HG02840 (cell line): ENCODE data around the gene SHH.

Source experiments
- ATAC-seq: cut with Tn5 transposase; IDR thresholded peaks from one replicate; pipeline ENCODE4 v1.9.1; 2021; ENCODE audit warnings: mild to moderate bottlenecking, moderate library complexity, moderate number of reproducible peaks; ENCODE audit not compliant: unreplicated experiment, low FRiP score

The SHH gene

DNA sequence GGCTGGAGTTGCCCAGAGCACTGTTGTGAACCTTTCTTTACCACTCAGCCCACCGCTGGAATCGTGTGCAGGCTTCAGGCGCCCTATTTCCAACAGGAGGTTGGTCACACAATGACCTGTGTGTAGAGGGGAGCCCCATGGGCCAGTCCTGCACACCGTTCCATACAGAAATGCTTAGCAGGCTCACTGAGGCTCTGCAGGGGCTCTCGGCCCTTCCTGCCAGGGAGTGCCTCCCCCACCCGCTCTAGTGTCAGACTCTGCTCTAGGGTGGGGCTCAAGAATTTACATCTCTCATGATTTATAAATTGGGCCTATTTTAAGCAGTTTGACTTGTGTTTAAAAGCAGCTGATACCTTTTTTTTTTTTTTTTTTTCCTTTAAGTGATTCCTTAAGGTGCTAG is 42.0 kb downstream of the SHH start:
- no peak for ATAC-seq

DNA sequence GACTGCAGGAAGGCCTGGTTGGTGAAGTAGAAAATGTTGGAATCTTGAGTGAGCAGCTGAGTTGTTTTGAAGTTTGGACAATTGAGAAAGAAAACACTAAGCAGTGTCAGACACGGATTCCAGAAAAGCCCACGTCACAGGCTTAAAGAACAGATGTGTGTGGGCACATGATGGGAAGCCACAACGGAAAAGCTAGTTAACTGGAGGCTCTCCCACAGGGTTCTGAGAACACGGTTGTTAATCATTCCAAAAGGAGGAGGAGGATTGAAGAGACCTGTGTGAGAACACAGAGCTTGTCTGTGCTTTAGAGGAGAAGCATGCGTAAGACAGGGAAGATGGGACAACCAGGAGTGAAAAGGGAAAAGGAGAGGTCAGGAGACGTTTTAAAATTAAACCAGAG is 42.6 kb downstream of the SHH start:
- no peak for ATAC-seq

DNA sequence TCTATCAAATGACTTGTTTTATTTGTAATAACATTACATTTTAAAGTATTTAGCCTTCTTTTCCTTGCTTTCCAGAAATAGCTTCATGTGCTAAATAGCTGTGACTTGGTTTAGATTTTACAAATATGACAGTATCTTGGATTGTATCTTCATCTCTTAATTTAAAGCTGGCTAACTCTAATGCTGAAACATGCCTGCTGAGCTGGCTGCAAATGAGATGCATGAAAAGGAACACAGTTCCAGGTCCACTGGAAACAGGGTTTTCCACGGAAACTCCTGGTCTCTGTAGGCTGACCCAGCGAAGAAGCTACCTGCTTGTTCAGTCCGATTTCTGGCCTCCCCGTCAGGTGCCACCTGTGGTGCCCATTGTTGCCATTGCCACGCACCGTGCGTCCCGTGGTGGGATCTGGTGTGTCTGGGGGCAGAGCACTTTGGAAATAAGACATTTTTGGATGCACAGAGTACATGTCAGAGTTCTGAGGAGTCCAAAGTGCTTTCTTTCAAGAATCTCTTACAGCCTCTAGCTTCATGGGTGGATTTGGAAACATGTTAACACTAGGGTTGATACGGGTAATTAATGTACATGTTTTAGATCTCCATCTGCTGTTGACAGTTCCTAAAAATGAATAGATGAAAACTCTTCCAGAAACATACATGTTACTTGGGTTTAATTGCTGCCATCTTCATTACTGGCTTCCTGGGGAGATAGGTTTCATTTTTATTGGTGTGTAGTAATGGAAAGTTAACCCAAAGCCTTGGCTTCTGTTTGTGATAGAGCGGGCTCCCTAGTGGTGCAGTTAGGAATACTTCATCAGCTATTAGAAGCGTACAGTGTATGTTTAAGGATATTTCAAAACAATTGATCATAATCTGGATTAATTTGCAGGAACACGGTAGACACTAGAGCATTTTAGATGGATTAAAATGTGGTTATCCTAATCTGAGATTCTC is 45.0 kb downstream of the SHH start:
- no peak for ATAC-seq

DNA sequence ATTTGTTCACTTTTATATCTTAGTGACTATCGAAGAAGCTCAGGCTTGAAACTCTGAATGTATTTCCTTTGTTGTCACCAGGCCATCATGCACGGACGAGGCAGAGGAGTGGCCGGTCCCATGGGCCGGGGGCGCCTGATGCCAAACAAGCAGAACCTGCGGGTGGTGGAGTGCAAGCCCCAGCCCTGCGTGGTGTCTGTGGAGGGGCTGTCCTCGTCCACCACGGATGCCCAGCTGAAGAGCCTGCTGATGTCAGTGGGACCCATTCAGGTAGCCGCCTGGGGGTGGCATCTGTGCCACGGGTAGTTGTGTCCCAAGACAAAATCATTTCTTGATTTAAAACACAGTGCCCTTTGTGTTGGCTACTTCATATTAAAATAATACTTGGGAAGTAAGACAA is 45.9 kb downstream of the SHH start:
- no peak for ATAC-seq

GRCh38 chr7:155765458-155765857 is 46.8 kb downstream of the SHH start:
- no peak for ATAC-seq

DNA sequence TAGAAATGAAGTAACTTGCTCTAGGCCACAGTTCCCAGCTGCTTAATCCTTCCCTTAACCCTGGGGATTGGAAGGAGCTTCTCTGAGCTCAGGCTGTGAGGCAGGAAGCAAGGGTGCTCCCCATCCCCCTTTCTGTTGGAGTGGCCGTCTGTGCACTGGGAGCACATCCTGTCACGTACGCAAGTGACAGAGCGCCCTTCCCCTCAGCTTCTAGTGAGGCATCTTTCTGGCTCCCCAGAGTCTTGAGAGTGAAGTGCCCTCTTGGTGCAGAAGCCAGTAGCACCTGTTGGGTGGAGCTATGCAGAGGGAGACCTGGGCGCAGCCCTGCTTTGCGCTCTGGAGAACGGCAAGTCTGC is 47.8 kb downstream of the SHH start:
- peak; percentile 31 for ATAC-seq

DNA sequence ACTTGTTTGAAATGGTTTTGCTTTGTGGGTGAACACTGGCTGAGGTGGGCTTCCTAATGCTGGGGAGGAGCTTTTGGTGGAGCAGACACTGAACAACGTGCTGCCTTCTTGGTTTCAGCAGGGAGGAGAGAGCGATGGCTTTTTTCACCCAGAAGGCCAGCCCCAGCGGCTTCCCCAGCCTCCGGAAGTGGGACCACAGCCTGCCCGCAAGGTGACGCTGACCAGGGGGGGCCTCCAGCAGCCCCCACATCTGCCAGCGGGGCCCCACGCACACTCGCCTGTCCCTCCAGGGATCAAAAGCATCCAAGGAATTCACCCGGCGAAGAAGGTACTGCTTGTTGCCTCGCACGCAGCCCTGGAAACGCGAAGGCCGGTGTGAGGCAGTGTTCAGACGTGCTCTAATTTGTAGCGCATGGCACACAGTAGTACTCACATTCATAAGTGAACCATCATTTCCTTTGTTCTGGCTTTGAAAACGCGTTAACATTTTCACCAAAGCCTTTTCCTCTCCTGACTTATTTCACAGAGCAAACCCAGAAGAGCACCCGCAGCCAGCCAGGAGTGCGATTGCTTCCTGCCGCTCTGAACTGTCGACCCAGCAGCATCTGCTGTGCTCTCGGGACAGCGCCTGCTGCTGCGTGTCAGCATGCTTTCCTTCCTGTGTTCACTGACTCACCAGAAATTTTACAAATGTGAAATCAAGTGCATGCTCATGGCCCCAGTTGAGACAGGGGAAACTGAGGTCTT is 48.4 kb downstream of the SHH start:
- ATAC-seq, result peak; percentile 51

DNA sequence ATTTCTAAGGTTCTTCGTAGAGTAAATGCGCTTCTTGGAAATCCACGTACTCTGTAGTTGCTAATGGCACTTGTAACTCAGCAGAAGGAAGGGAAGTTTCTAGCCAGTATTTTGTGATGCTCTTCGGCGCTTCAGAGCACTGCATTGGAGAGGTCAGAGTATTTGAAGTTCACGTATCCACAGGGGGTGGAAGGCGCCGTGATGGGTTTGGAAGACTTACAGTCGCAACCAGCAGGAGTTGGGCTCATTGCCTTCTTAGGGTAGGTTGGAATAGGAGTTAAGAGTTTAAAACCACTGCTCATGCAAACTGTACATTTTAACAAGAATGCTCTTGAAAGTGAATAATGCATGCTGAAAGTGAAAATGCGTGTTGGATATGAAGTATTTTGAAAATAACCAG is 49.1 kb downstream of the SHH start:
- ATAC-seq, result no peak

GRCh38 chr7:155762655-155763054 is 49.6 kb downstream of the SHH start:
- no peak for ATAC-seq

- no peak for ATAC-seq
These were observed 50.2 kb downstream of the SHH start for GRCh38 chr7:155762036-155762435.

DNA sequence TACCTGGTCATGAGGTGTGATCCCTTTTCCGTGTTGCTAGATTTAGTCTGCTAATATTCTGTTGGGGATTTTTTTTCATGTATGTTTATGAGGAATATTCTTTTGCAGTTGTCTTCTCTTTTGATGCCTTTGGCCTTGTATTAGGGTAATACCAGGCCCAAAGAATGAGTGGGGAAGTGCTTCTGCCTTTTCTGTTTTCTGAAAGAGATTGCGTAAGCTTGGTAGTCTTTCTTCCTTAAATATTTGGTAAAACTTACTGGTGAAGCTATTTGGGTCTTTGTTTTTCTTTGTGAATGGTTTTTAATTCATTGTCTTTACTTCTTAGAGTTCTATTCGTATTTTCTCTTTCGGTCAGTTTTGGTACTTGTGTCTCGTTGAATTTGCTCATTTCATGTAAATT is 51.1 kb downstream of the SHH start:
- ATAC-seq, result no peak

- ATAC-seq, result no peak
These were observed 52.4 kb downstream of the SHH start for GRCh38 chr7:155759740-155760430.

GRCh38 chr7:155758348-155758747 is 53.9 kb downstream of the SHH start:
- no peak for ATAC-seq

DNA sequence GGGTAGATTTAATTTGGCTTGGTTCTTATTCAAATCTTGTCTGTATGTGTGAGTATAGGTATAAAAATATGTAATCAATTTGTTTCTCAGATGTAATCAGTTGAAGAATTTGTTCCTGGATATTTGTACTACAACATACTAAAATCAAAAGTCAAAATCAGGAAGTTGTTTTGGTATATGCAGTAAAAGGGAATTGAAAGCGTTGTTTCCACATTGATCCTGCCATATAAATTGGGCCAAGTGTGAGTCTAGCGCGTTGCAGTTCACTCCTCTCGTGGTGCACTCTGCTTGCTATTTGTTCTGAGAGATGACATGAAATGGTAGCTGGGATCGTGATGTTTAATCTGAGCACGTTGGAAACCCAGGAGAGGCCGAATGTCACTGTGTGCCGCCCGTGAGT is 55.9 kb downstream of the SHH start:
- ATAC-seq, result no peak

DNA sequence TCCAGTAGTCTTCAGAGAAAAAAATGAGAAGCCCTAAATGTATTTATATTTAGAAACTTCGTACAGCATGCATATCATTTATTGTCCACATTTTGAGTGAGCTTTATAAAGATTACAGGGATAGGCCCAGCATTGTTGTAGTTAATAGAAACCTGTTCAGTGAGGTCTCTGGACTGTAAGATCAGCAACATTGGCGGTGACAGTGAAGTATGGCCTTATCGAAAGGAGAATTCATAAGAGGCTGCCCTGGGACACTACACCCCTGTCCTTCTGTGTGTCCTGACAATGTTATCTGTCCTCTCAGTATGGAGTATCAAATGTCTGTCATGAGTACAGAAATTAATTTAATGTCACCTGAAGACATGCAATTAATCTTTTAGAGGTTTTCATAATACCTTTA is 57.2 kb downstream of the SHH start:
- ATAC-seq, result no peak

- ATAC-seq, result no peak
These were observed 58.1 kb downstream of the SHH start for GRCh38 chr7:155754165-155754564.

DNA sequence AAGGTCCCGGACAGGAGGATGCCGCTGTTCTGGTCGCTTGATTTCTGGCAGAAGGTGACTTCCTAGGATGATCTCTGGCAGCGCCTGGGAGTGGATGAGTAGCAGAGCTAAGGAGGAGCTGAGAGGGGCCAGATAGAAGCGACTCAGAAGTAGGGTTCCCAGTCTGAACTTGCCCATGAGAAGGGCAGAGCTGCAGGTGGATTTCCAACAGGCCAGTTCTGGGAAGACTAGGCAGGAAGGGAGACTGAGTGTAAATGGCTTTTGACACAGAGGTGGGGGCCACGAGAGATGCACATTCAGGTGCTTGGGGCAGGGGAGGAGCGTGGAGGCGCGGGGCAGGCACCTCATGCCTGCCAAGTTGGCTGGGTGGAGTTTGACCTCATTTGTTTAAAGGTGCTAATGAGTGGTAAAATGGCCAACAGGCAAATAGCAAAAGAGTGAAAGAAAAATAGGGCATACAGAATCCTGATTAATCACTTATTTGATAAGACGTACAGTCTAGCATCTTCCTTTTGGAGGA is 58.8 kb downstream of the SHH start:
- ATAC-seq, result no peak

- peak; percentile 54 for ATAC-seq
These were observed 59.4 kb downstream of the SHH start for GRCh38 chr7:155752756-155753445.

DNA sequence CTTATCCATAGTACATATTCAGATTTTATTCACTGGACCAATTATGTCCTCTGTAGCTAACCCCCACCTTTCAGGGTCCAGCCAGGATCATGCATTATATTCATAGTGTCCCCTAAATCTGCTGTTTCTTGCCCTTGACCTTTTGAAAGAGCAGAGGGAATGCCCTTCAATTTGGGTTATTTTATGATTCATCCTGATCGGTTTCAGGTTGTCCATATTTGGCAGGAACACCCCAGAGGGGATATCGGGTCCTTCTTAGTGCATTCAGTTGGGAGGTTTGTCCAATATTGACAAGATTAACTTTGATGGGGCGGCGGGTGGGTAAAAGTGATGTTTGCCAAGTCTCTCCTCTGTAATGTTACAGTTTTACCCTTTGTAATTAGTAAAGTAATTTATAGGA is 60.9 kb downstream of the SHH start:
- ATAC-seq, result no peak
